ENCODE measurements around the gene KCNQ5.
"Not testable (repeated sequence)": the region's sequence is repeated elsewhere in the genome, so short reads cannot be mapped to it uniquely, and the experiment has no call there.

Gene KCNQ5

DNA sequence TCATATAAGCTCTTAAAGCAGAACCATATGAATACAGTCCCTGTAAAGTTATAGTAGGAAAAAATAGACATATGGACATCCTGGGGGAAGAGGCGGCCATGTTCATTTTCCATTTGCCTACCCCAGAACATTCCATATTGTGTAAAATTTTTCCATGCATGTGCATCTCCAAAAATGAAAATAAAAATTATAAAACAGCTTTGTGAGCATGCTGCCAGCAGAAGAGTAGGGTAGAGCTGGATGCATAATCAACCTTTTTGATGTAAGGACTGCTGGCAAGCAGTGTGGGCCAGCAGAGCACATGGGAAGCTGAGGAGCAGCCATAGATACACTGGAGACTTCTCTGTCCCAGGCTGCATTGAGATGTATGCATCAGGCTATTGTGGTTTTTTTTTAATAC is 271.0 kb downstream of the KCNQ5 start:
- H3K27ac ChIP-seq (ENCODE audit: low read depth, low read length) = no peak overlapping the region
- H3K9me2 ChIP-seq (replicated peaks; ENCODE audit: insufficient read depth, low read length) = no peaks in the 10 kb centered on the region
- H4K20me1 ChIP-seq (ENCODE audit: low read depth, low read length) = no peaks in the 10 kb centered on the region
- no peaks in the 10 kb centered on the region for H3K27me3 ChIP-seq (ENCODE audit: low read length)
- no peaks in the 10 kb centered on the region for H3K9me3 ChIP-seq (ENCODE audit: insufficient read depth, low read length)
- H3K4me3 ChIP-seq (ENCODE audit: insufficient read depth, low read length, poor library complexity, severe bottlenecking) = no peak overlapping the region
- no peak overlapping the region for H3K9ac ChIP-seq (ENCODE audit: low read length)
- no peak overlapping the region for H2AFZ ChIP-seq (ENCODE audit: low read depth, low read length, severe bottlenecking)
- no peaks in the 10 kb centered on the region for H3F3A ChIP-seq (ENCODE audit: insufficient read depth)
- H3K36me3 ChIP-seq (ENCODE audit: low read length) = peaks cover 5% of the 10 kb centered on the region; the same call in 1 of the 2 replicates
- no peak overlapping the region for H3K4me2 ChIP-seq (ENCODE audit: low read depth, low read length, poor library complexity, severe bottlenecking)
- peaks cover 18% of the 10 kb centered on the region; the same call in 1 of the 2 replicates for H3K79me2 ChIP-seq (ENCODE audit: insufficient read depth, low read length)
- TF ChIP-seq CTCF (IDR thresholded peaks at IDR 0.05; ENCODE audit: insufficient read depth, low read length, poor library complexity, severe bottlenecking) (no peak), EZH2phosphoT487 (conservative IDR thresholded peaks at IDR 0.05; ENCODE audit: low read length) (no peak)

DNA sequence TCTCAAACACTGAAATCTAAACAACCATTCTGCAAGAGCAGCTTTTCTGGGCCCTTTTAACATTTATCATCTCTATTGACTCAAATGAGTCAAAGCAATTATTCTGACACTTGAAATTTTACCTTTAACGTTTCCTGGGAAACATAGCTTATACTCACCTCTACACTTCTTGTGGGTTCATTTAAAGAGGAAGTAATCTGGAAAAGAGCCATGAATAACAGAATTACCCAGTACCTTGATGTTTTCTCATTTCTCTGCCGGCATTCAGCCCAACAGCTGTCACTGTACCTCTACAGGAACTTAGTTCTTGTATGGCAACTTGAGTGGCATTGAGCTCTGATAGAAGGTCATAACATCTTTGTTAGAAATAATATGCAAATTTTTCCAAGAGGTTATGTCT is 272.2 kb downstream of the KCNQ5 start:
- no peaks in the 10 kb centered on the region for H3F3A ChIP-seq (ENCODE audit: insufficient read depth)
- TF ChIP-seq CTCF (IDR thresholded peaks at IDR 0.05; ENCODE audit: insufficient read depth, low read length, poor library complexity, severe bottlenecking) = no peak
- TF ChIP-seq EZH2phosphoT487 (conservative IDR thresholded peaks at IDR 0.05; ENCODE audit: low read length) = no peak
- H4K20me1 ChIP-seq (ENCODE audit: low read depth, low read length) = no peaks in the 10 kb centered on the region
- no peak overlapping the region for H3K4me2 ChIP-seq (ENCODE audit: low read depth, low read length, poor library complexity, severe bottlenecking)
- H3K27ac ChIP-seq (ENCODE audit: low read depth, low read length) = no peak overlapping the region
- no peaks in the 10 kb centered on the region for H3K27me3 ChIP-seq (ENCODE audit: low read length)
- no peaks in the 10 kb centered on the region for H3K9me3 ChIP-seq (ENCODE audit: insufficient read depth, low read length)
- no peak overlapping the region for H3K9ac ChIP-seq (ENCODE audit: low read length)
- peaks cover 18% of the 10 kb centered on the region; the same call in 1 of the 2 replicates for H3K79me2 ChIP-seq (ENCODE audit: insufficient read depth, low read length)
- H3K9me2 ChIP-seq (replicated peaks; ENCODE audit: insufficient read depth, low read length) = no peaks in the 10 kb centered on the region
- H3K36me3 ChIP-seq (ENCODE audit: low read length) = peaks cover 5% of the 10 kb centered on the region; the same call in 1 of the 2 replicates
- no peak overlapping the region for H3K4me3 ChIP-seq (ENCODE audit: insufficient read depth, low read length, poor library complexity, severe bottlenecking)
- no peak overlapping the region for H2AFZ ChIP-seq (ENCODE audit: low read depth, low read length, severe bottlenecking)

DNA sequence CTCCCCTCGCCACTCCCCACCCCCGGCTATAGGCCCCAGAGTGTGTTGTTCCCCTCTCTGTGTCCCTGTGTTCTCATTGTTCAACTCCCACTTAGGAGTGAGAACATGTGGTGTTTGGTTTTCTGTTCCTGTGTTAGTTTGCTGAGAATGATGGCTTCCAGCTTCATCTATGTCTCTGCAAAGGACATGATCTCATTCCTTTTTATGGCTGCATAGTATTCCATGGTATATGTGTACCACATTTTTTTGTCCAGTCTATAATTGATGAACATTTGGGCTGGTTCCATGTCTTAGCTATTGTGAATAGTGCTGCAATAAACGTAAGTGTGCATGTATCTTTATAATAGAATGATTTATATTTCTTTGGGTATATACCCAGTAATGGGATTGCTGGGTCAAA is 276.4 kb downstream of the KCNQ5 start:
- H3K36me3 ChIP-seq (ENCODE audit: low read length); H3K9ac ChIP-seq (ENCODE audit: low read length); H2AFZ ChIP-seq (ENCODE audit: low read depth, low read length, severe bottlenecking); H3F3A ChIP-seq (ENCODE audit: insufficient read depth); H3K27me3 ChIP-seq (ENCODE audit: low read length); H3K4me2 ChIP-seq (ENCODE audit: low read depth, low read length, poor library complexity, severe bottlenecking); H3K9me2 ChIP-seq (replicated peaks; ENCODE audit: insufficient read depth, low read length); H4K20me1 ChIP-seq (ENCODE audit: low read depth, low read length); H3K9me3 ChIP-seq (ENCODE audit: insufficient read depth, low read length); H3K4me3 ChIP-seq (ENCODE audit: insufficient read depth, low read length, poor library complexity, severe bottlenecking); H3K27ac ChIP-seq (ENCODE audit: low read depth, low read length): not testable (repeated sequence)
- H3K79me2 ChIP-seq (ENCODE audit: insufficient read depth, low read length) = peaks cover 40% of the 10 kb centered on the region

DNA sequence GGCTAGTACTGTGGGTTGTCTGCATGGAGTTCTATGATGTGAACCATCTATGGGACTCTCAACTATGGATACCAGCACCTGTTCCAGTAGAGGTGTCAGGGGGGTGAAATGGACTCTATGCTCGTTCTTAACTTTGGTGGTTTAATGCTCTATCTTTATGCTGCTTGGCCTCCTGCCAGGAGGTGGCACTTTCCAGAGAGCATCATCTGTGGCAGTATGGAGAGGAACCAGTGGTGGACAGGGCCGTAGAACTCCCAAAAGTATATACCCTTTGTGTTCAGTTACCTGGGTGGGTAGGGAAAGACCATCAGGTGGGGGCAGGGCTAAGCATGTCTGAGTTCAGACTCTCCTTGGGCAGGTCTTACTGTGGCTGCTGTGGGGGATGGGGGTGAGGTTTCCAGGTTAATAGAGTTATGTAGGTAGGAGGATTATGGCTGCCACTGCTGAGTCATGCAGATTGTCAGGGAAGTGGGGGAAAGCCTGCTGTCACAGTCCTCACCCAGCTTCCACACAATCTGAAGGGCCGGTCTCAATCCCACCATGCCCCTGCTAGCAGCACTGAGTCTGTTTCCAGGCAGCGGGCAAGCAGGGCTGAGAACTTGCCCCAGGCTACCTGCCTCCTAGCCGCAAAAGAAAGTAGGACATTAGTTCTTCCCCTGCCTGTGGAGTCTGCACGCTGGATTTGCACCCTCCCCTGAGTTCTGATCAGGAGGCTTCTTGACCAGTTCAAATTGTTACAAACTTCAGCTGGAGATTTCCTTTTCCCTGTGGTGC is 284.0 kb downstream of the KCNQ5 start:
- Histone ChIP-seq H3K27me3 (ENCODE audit: low read length) (no peaks in the 10 kb centered on the region), H2AFZ (ENCODE audit: low read depth, low read length, severe bottlenecking) (no peak overlapping the region), H3K9me3 (ENCODE audit: insufficient read depth, low read length) (no peaks in the 10 kb centered on the region), H3K9ac (ENCODE audit: low read length) (no peak overlapping the region), H3K27ac (ENCODE audit: low read depth, low read length) (no peak overlapping the region), H4K20me1 (ENCODE audit: low read depth, low read length) (no peaks in the 10 kb centered on the region; the same call in 1 of the 2 replicates), H3K79me2 (ENCODE audit: insufficient read depth, low read length) (peaks cover 53% of the 10 kb centered on the region), H3K4me2 (ENCODE audit: low read depth, low read length, poor library complexity, severe bottlenecking) (no peak overlapping the region), H3F3A (ENCODE audit: insufficient read depth) (no peaks in the 10 kb centered on the region), H3K36me3 (ENCODE audit: low read length) (no peaks in the 10 kb centered on the region), H3K9me2 (replicated peaks; ENCODE audit: insufficient read depth, low read length) (no peaks in the 10 kb centered on the region), H3K4me3 (ENCODE audit: insufficient read depth, low read length, poor library complexity, severe bottlenecking) (no peak overlapping the region)
- TF ChIP-seq CTCF (IDR thresholded peaks at IDR 0.05; ENCODE audit: insufficient read depth, low read length, poor library complexity, severe bottlenecking) = no peak
- no peak for TF ChIP-seq EZH2phosphoT487 (conservative IDR thresholded peaks at IDR 0.05; ENCODE audit: low read length)

Data from SU-DHL-6 (cell line).